ENCODE data around the gene SH3BP4. TPM values are rescaled to one million over a fixed set of nuclear protein-coding genes. Genes with fewer than 3 reads are reported as not detected.
A peak's percentile ranks its signal among the peaks of the same experiment; 100 is the strongest.

Gene SH3BP4
- total and polyA plus RNA-seq, 2 of the 8 experiments (the other 6 are each of a cell fraction or from before 2014, with no cell fraction given), result 28.3 to 35.4 TPM

- no peak overlapping the region for H2BK20ac ChIP-seq (ENCODE audit: low read length)
- no peak overlapping the region for H2BK15ac ChIP-seq (ENCODE audit: low read length)
- H4K5ac ChIP-seq (ENCODE audit: insufficient read length, low read depth, low read length), result no peak overlapping the region
- DNase-seq (ENCODE audit: low read depth in 1 of 2, low spot score in 2 of 2) (no peak), FAIRE-seq (no peak)
- no peak overlapping the region for H3K4me3 ChIP-seq (ENCODE audit: extremely low read depth in 1 of 4, insufficient read depth in 2 of 4, low read depth in 3 of 4, low read length in 4 of 4)
- H3K4ac ChIP-seq (replicated peaks; ENCODE audit: insufficient read length, low read depth, low read length), result no peak overlapping the region
- POLR2A ChIA-PET (ENCODE audit: partially characterized antibody), result interaction anchor here (1.0 kb wide), 1 partner anchor 28 kb away, joined by 3 read pairs; no protein-coding TSS in a partner anchor
- no peaks in the 10 kb centered on the region for H3K36me3 ChIP-seq (ENCODE audit: control insufficient read depth in 2 of 4, insufficient read depth in 4 of 4, low read length in 3 of 4)
- H3K4me2 ChIP-seq (ENCODE audit: insufficient read depth in 1 of 2, low read depth in 2 of 2, low read length in 2 of 2), result peak overlapping the region; percentile 13 to 36; a peak in 1 of 4 replicates
- H2BK5ac ChIP-seq (ENCODE audit: low read depth, low read length), result no peak overlapping the region
- H2BK120ac ChIP-seq (replicated peaks; ENCODE audit: low read depth, low read length), result peak overlapping the region; percentile 28
- no peak overlapping the region for H3K27ac ChIP-seq (ENCODE audit: low read depth, low read length)
- no peak overlapping the region for H2AK5ac ChIP-seq (ENCODE audit: low read depth, low read length)
- no peak overlapping the region for H3K9ac ChIP-seq (replicated peaks in 1 of 4; ENCODE audit: extremely low read depth in 1 of 4, low read depth in 3 of 4, low read length in 3 of 4)
- H3K79me1 ChIP-seq (ENCODE audit: low read depth, low read length), result no peaks in the 10 kb centered on the region
- H3K14ac ChIP-seq (ENCODE audit: insufficient read length), result no peak overlapping the region
- no peak overlapping the region for H4K8ac ChIP-seq (ENCODE audit: extremely low read depth, insufficient read depth, low read length)
- CTCF ChIA-PET (ENCODE audit: partially characterized antibody), result interaction anchor here (0.7 to 4.1 kb wide), 5 partner anchors 8 to 335 kb away, joined by 3 to 26 read pairs (median 3); no protein-coding TSS in a partner anchor
- H3K9me3 ChIP-seq (ENCODE audit: insufficient read depth in 2 of 2, low read depth in 1 of 2, low read length in 1 of 2), result no peaks in the 10 kb centered on the region
- no peaks in the 10 kb centered on the region for H3K27me3 ChIP-seq (replicated peaks in 1 of 4; ENCODE audit: control insufficient read depth in 3 of 4, extremely low read depth in 1 of 4, insufficient read depth in 3 of 4, low read length in 3 of 4)
- no peak overlapping the region for H2BK12ac ChIP-seq (ENCODE audit: low read depth, low read length)
- no peaks in the 10 kb centered on the region; the same call in 1 of the 2 replicates for H3K23me2 ChIP-seq (ENCODE audit: low read depth, low read length)
- H3K18ac ChIP-seq (ENCODE audit: extremely low read depth, low read length), result no peak overlapping the region
- H4K91ac ChIP-seq (replicated peaks; ENCODE audit: insufficient read length, low read length), result no peak overlapping the region
- H3K56ac ChIP-seq (replicated peaks; ENCODE audit: insufficient read length, low read depth, low read length), result no peak overlapping the region
- peaks cover 2 to 15% (median 10%) of the 10 kb centered on the region in 4 experiments for H3K4me1 ChIP-seq (replicated peaks in 1 of 4; ENCODE audit: control insufficient read depth in 3 of 4, insufficient read depth in 4 of 4, low read length in 3 of 4)
- no peaks in the 10 kb centered on the region for H3K79me2 ChIP-seq (ENCODE audit: control insufficient read depth in 1 of 2, insufficient read depth in 2 of 2, low read length in 2 of 2)
- no peaks in the 10 kb centered on the region for H4K20me1 ChIP-seq (replicated peaks in 1 of 2; ENCODE audit: control insufficient read depth in 1 of 2, insufficient read depth in 2 of 2, low read length in 2 of 2)
- H3K23ac ChIP-seq (ENCODE audit: insufficient read length), result no peak overlapping the region
- H2AFZ ChIP-seq (ENCODE audit: low read length), result no peak overlapping the region
- 33% methylated on average over 4 of the region's 4 CpGs; no CpG with 5 or more reads in 1 of the 2 experiments for WGBS, 2 experiments (ENCODE audit: extremely low coverage in 1 of 2, insufficient coverage in 1 of 2, insufficient read length in 1 of 2, insufficient replicate concordance in 2 of 2, low coverage in 1 of 2, low lambda C conversion rate in 2 of 2, missing lambda C conversion rate in 1 of 2)
- peak; percentile 70 for TF ChIP-seq MAX (IDR thresholded peaks at IDR 0.05)
- no peak for TF ChIP-seq RNF2 (IDR thresholded peaks at IDR 0.05; ENCODE audit: borderline replicate concordance, low read depth, low read length, missing control alignments, poor library complexity, severe bottlenecking)
- no peak for TF ChIP-seq PHF8 (conservative IDR thresholded peaks at IDR 0.05; ENCODE audit: low read depth, low read length)
- no peak for TF ChIP-seq EGR1 (IDR thresholded peaks at IDR 0.05; ENCODE audit: borderline replicate concordance, low read depth, low read length)
- no peak for TF ChIP-seq SP1 (IDR thresholded peaks at IDR 0.05; ENCODE audit: low read depth, low read length)
- TF ChIP-seq ZNF274 (IDR thresholded peaks at IDR 0.05; ENCODE audit: borderline replicate concordance, extremely low read depth, low read length), result no peak
- peak; percentile 74 for TF ChIP-seq USF2 (IDR thresholded peaks at IDR 0.05; ENCODE audit: low read length)
- no peak for TF ChIP-seq YY1 (IDR thresholded peaks at IDR 0.05; ENCODE audit: low read depth, low read length)
- no peak for TF ChIP-seq EZH2 (IDR thresholded peaks at IDR 0.05; ENCODE audit: low read depth, low read length, severe bottlenecking)
- no peak for TF ChIP-seq SP4 (IDR thresholded peaks at IDR 0.05; ENCODE audit: low read length)
- TF ChIP-seq E2F6 (IDR thresholded peaks at IDR 0.05), result peak; percentile 13; the same call in 1 of the 2 replicates
- no peak for TF ChIP-seq POLR2A (IDR thresholded peaks at IDR 0.05; ENCODE audit: control extremely low read depth in 1 of 2, low read depth in 2 of 2, low read length in 2 of 2)
These were observed 115.1 kb downstream of the SH3BP4 start for GRCh38 chr2:235066895-235067294.
